ENCODE results near the gene UQCRFS1. TPM values are rescaled to one million over a fixed set of nuclear protein-coding genes. Genes with fewer than 3 reads are reported as not detected.
"Not testable (repeated sequence)": the region's sequence is repeated elsewhere in the genome, so short reads cannot be mapped to it uniquely, and the experiment has no call there.

Gene UQCRFS1
- polyA plus RNA-seq, 2 of the 4 experiments (the other 2 are of a cell fraction), result 111 to 148 TPM

- TF ChIP-seq HMGXB4 (CRISPR knock-in tag; IDR thresholded peaks at IDR 0.05; ENCODE audit: borderline replicate concordance) (no peak), KDM1A (IDR thresholded peaks at IDR 0.05; ENCODE audit: low read depth) (no peak)
Measured at GRCh38 chr19:29233591-29233990, 20.6 kb upstream of the UQCRFS1 start (continued).

- DNase-seq (ENCODE audit: low read depth in 1 of 2, low spot score in 1 of 2) (no peak), ATAC-seq (peak; percentile 29 to 62; a peak in 4 of 6 replicates), FAIRE-seq (no peak)
- H3K4me2 ChIP-seq, result no peak overlapping the region
- H3K4me3 ChIP-seq, result no peak overlapping the region
- 19% methylated on average over 3 of the region's 3 CpGs for WGBS (ENCODE audit: missing lambda C conversion rate)
- H3K27ac ChIP-seq, result no peak overlapping the region
- H3K9me3 ChIP-seq, result no peaks in the 10 kb centered on the region; the same call in 2 of the 3 replicates
- no peaks in the 10 kb centered on the region for H3K4me1 ChIP-seq
- ChIA-PET POLR2A (no interaction called here), CTCF (interaction anchor here (0.7 to 1.2 kb wide), 2 partner anchors 14 to 34 kb away, joined by 4 to 5 read pairs; no protein-coding TSS in a partner anchor)
- no peak for TF ChIP-seq FOXS1 (CRISPR knock-in tag; IDR thresholded peaks at IDR 0.05)
- TF ChIP-seq HEYL (CRISPR knock-in tag; IDR thresholded peaks at IDR 0.05), result no peak
- no peak for TF ChIP-seq PBX3 (IDR thresholded peaks at IDR 0.05)
- no peak for TF ChIP-seq HDAC2 (IDR thresholded peaks at IDR 0.05)
- TF ChIP-seq KDM1A (IDR thresholded peaks at IDR 0.05; ENCODE audit: low read depth), result no peak
- no peak for TF ChIP-seq CTCF (IDR thresholded peaks at IDR 0.05)
- no peak for TF ChIP-seq USF2 (IDR thresholded peaks at IDR 0.05)
- TF ChIP-seq MAZ (IDR thresholded peaks at IDR 0.05; ENCODE audit: borderline replicate concordance, low read depth, low read length), result no peak
- no peak for TF ChIP-seq MAX (IDR thresholded peaks at IDR 0.05)
- TF ChIP-seq POLR2A (IDR thresholded peaks at IDR 0.05; ENCODE audit: low read length), result no peak
- no peak for TF ChIP-seq NPAS2 (CRISPR knock-in tag; IDR thresholded peaks at IDR 0.05; ENCODE audit: borderline replicate concordance)
- TF ChIP-seq FOSL2 (IDR thresholded peaks at IDR 0.05), result no peak
- no peak for TF ChIP-seq FOSL2 (CRISPR knock-in tag; IDR thresholded peaks at IDR 0.05)
- TF ChIP-seq HOXA7 (CRISPR knock-in tag; IDR thresholded peaks at IDR 0.05), result no peak
- TF ChIP-seq EHF (CRISPR knock-in tag; IDR thresholded peaks at IDR 0.05), result no peak
- TF ChIP-seq HOXB5 (CRISPR knock-in tag; IDR thresholded peaks at IDR 0.05), result no peak
- no peak for TF ChIP-seq NR3C1 (IDR thresholded peaks at IDR 0.05)
- no peak for TF ChIP-seq CBX8 (IDR thresholded peaks at IDR 0.05)
- no peak for TF ChIP-seq ESRRA (IDR thresholded peaks at IDR 0.05; ENCODE audit: borderline replicate concordance, low read length)
Measured at GRCh38 chr19:29232315-29232852, 19.4 kb upstream of the UQCRFS1 start.

GRCh38 chr19:29231306-29231705 lies 18.4 kb upstream of the UQCRFS1 start:
- POLR2A ChIA-PET; DNase-seq (ENCODE audit: low read depth in 1 of 2, low spot score in 1 of 2); H3K9me3 ChIP-seq; H3K4me2 ChIP-seq; FAIRE-seq; H3K4me3 ChIP-seq; H3K27ac ChIP-seq; ATAC-seq; H3K4me1 ChIP-seq: not testable (repeated sequence)
- WGBS (ENCODE audit: missing lambda C conversion rate), result 38% methylated on average over 4 of the region's 6 CpGs
- CTCF ChIA-PET, result interaction anchor here (0.6 kb wide), 1 partner anchor 22 kb away, joined by 3 read pairs; no protein-coding TSS in a partner anchor
